Measurements from ENCODE around the gene FOXP4. TPM values are rescaled to one million over a fixed set of nuclear protein-coding genes. Genes with fewer than 3 reads are reported as not detected.

Gene FOXP4
- total and polyA plus RNA-seq, 7 donors = 4.1 to 19.5 (median 12.7) TPM

- 91 to 95% methylated on average over 11 of the region's 11 CpGs for WGBS, 2 donors
- no peaks in the 10 kb centered on the region for H3K27me3 ChIP-seq
- DNase-seq = no peak
- TF ChIP-seq POLR2A (IDR thresholded peaks at IDR 0.05) (no peak), POLR2AphosphoS5 (IDR thresholded peaks at IDR 0.05) (no peak), EP300 (IDR thresholded peaks at IDR 0.05) (no peak), CTCF (IDR thresholded peaks at IDR 0.05) (no peak)
- H3K36me3 ChIP-seq = peaks cover 4 to 67% (median 18%) of the 10 kb centered on the region in 4 donors
- H3K27ac ChIP-seq = no peak overlapping the region
- H3K4me1 ChIP-seq = no peaks in the 10 kb centered on the region
- H3K4me3 ChIP-seq = no peak overlapping the region
- intact Hi-C loops (cut with DNase I) = loop anchor here (5.0 kb wide), 1 partner anchor 47 kb away; the partner anchor contains the start of gene FOXP4
- no peaks in the 10 kb centered on the region for H3K9me3 ChIP-seq
These were observed 47.7 kb downstream of the FOXP4 start for GRCh38 chr6:41593839-41594238.

GRCh38 chr6:41594326-41594725, 48.1 kb downstream of the FOXP4 start:
- no peak overlapping the region for H3K27ac ChIP-seq
- H3K4me3 ChIP-seq = no peak overlapping the region
- peaks cover 4 to 67% (median 19%) of the 10 kb centered on the region in 4 donors for H3K36me3 ChIP-seq
- no peaks in the 10 kb centered on the region for H3K9me3 ChIP-seq
- DNase-seq = no peak
- H3K4me1 ChIP-seq = no peaks in the 10 kb centered on the region
- no peaks in the 10 kb centered on the region for H3K27me3 ChIP-seq
- intact Hi-C loops (cut with DNase I) = loop anchor here (5.0 kb wide), 1 partner anchor 47 kb away; the partner anchor contains the start of gene FOXP4
- TF ChIP-seq POLR2AphosphoS5 (IDR thresholded peaks at IDR 0.05) (no peak), EP300 (IDR thresholded peaks at IDR 0.05) (no peak), CTCF (IDR thresholded peaks at IDR 0.05) (no peak), POLR2A (IDR thresholded peaks at IDR 0.05) (no peak)
- 96 to 97% methylated on average over 5 of the region's 5 CpGs for WGBS, 2 donors

- TF ChIP-seq CTCF (IDR thresholded peaks at IDR 0.05) (no peak), POLR2A (IDR thresholded peaks at IDR 0.05) (no peak), EP300 (IDR thresholded peaks at IDR 0.05) (no peak), POLR2AphosphoS5 (IDR thresholded peaks at IDR 0.05) (no peak)
- Histone ChIP-seq H3K36me3 (peaks cover 4 to 65% (median 19%) of the 10 kb centered on the region in 4 donors), H3K27me3 (no peaks in the 10 kb centered on the region), H3K27ac (no peak overlapping the region), H3K9me3 (no peaks in the 10 kb centered on the region), H3K4me3 (no peak overlapping the region), H3K4me1 (no peaks in the 10 kb centered on the region)
- 95 to 97% methylated on average over 15 of the region's 15 CpGs for WGBS, 2 donors
- DNase-seq = no peak
- intact Hi-C loops (cut with DNase I) = loop anchor here (5.0 kb wide), 1 partner anchor 47 kb away; the partner anchor contains the start of gene FOXP4
These were observed 48.6 kb downstream of the FOXP4 start for GRCh38 chr6:41594766-41595165.

GRCh38 chr6:41595166-41595565, 49.0 kb downstream of the FOXP4 start:
- no peak for TF ChIP-seq POLR2A (IDR thresholded peaks at IDR 0.05)
- no peak for TF ChIP-seq POLR2AphosphoS5 (IDR thresholded peaks at IDR 0.05)
- no peak for TF ChIP-seq CTCF (IDR thresholded peaks at IDR 0.05)
- no peak for TF ChIP-seq EP300 (IDR thresholded peaks at IDR 0.05)
- H3K36me3 ChIP-seq = peaks cover 4 to 61% (median 16%) of the 10 kb centered on the region in 4 donors
- H3K27me3 ChIP-seq = no peaks in the 10 kb centered on the region
- no peaks in the 10 kb centered on the region for H3K9me3 ChIP-seq
- 94 to 96% methylated on average over 6 of the region's 6 CpGs for WGBS, 2 donors
- H3K27ac ChIP-seq = no peak overlapping the region
- intact Hi-C loops (cut with DNase I) = no loop called here
- DNase-seq = no peak
- no peak overlapping the region for H3K4me3 ChIP-seq
- no peaks in the 10 kb centered on the region for H3K4me1 ChIP-seq

Data from sigmoid colon (tissue), 7 donors.